ENCODE measurements around the gene DEPDC4.
A peak's percentile ranks its signal among the peaks of the same experiment; 100 is the strongest.
"Not testable (repeated sequence)": the region's sequence is repeated elsewhere in the genome, so short reads cannot be mapped to it uniquely, and the experiment has no call there.

The DEPDC4 gene

DNA sequence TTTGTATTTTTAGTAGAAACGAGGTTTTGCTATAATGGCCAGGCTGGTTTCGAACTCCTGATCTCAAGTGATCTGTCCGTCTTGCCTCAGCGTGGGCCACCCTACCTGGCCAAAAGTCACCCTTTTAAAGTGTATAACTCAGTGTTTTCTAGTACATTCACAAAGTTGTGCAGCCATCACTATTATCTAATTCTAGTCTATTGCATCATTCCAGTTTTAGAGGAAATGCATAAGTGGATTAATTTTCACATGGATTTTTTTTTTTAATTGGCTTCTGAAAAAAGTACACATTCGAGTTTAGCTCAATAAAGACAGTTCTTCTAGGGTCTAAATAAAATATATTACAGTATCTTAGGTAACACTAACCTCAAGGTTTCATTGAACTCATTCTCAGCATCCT lies 3.7 kb downstream of the DEPDC4 start:
- no peak for DNase-seq (ENCODE audit: low read depth)

DNA sequence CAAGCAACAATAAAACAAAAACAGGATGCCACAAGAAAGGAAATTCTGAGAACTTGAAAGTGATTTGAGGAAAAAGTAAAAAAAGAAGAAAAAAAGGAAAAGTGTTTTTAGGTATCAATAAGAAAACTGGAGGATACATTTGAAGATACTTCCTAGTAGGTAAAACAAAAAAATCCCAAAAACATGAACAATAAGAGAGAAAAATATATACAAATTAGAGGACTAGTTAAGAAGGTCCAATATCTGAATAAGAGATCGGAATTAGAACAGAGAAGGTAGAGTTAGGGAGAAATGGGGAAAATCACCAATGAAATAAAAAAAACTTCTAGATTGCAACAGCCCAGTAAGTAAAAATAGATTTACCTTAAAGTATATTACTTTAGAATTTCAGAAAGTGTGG lies 8.8 kb downstream of the DEPDC4 start:
- no peak for DNase-seq (ENCODE audit: low read depth)

DNA sequence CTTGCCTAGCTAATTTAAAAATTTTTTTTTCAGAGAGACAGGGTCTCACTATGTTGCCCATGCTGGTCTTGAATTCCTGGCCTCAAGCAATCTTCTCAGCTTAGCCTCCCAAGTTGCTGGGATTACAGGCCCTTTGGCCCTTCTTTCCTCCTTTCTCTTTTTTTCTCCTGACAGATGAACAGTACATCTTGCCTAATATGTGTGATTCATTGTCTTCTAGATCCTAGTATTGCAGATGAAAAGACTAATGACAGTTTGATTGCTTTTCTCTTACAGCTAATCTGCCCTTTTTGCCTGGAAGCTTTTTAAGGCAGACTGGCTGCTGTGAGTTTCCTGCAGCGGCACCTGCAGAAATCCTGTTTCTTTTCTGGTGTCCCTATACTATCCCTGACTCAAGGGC lies 12.0 kb downstream of the DEPDC4 start:
- DNase-seq (ENCODE audit: low read depth): peak; percentile 25

DNA sequence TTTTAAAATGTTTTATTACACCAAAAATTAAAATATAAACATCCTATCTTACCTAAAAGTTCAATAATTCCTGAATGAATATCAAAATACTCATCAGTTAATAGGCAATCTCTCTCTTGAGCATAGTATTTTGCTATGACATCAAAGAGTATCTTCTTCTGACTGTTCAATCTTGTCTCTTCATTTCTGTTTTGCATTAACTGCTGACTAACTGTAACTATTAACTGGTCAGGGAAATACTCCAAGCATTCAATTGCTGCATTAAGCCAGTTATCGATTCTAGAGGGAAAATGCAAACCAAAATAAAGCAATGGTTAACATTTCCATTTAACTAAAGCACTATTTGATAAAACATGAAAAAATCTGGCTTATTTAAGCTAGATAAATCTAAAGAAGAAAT lies 13.4 kb downstream of the DEPDC4 start:
- no peak for DNase-seq (ENCODE audit: low read depth)

DNA sequence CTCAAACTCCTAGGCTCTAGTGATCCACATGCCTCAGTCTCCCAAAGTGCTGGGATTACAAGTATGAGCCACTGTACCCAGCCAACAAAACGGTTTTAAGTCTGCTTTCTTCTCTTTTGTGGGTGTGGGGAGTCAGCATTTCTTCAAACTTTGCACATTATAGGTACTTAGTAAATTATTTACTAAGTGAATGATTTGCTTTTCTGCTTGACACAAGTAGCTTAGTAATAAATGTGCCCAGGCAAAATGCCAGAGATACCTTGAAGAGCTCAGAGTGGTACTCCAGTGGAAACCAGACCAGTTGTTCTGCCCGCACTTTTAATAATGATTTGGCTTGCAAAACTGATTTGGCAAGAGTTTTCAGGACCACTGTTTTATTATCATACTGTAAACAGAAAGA lies 15.0 kb downstream of the DEPDC4 start:
- no peak for DNase-seq (ENCODE audit: low read depth)

DNA sequence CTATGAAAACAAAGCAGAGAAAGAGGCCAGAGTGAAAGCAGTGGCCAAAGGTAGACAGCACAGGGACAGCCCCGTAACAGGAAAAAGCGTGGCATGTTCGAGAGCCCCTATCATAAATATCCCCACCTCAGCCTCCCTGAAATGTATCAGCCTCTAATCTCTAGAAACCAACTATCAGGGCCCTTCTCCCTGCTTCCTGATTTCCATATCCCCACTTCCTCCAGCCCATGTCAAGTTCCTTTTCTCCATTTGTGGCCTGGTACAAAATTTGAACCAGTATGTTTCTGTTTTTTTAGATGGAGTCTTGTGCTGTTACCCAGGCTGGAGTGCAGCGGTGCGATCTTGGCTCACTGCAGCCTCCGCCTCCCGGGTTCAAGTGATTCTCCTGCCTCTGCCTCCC lies 16.9 kb downstream of the DEPDC4 start:
- DNase-seq (ENCODE audit: low read depth): no peak

DNA sequence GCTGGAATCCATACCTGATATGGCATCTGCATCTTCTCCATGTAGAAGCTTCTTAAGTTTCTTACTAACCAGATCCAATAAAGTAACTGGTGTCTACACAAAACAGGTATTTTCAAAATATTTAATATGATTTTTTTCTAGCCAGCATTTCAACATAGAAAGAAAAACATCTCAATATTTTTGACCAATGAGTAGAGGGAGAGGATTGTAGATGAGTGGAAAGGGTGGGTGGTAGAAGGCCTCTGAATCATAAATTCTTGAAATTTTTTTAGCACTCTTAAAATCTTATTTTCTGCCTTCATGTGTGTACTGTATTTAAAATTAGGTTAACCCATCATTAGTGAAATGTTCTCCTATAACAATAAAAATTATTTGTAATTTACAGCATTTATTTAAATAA lies 18.0 kb downstream of the DEPDC4 start:
- DNase-seq (ENCODE audit: low read depth): peak; percentile 41

DNA sequence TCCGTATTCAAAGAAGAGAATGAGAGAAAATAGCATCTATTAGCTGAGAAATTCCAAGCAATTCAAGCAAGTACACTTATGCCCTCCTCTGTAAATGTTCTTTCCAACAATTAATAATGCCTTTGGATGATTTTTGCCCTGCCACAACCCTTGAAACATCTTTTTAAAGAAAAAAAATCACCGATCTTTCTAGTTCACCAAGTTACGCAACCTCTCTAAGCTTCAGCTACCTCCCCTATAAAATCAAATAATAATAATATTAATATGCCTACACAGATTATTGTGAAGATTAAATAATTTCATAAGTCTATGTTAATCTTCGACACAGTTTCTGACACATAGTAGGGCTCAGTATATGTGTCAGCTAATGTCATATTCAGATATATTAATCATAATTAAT lies 19.1 kb downstream of the DEPDC4 start:
- DNase-seq (ENCODE audit: low read depth): no peak

DNA sequence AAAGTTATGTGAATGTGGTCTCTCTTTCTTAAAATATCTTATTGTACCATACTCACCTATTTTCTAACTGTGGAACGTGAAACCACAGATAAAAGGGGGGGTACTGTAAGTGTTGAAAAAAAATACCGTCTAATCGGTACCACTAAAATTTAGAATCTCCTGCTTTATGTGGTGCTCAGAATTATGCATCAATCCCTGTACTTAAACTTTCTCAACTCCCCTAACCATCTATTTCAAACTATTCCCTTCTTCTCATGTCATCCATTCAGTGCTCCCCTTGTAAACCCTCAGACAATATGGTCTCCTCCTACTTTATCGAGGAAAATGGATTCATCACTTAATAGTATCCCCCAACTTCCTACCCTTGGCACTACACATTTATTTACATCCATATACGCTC lies 23.7 kb downstream of the DEPDC4 start:
- DNase-seq (ENCODE audit: low read depth): no peak

DNA sequence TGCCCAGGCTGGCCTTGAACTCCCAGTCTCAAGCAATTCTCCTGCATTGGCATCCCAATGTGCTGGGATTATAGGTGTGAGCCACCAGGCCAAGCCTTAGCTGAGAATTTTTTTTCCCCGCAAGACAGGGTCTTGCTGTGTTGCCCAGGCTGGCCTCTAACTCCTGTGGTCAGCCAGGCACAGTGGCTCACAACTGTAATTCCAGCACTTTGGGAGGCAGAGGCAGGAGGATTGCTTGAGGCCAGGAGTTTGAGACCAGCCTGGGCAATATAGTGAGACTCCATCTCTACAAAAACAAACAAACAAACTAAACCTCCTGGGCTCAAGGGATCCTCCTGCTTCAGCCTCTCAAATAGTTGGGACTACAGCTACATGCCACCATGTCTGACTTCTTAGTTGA lies 27.3 kb downstream of the DEPDC4 start:
- no peak for DNase-seq (ENCODE audit: low read depth)

DNA sequence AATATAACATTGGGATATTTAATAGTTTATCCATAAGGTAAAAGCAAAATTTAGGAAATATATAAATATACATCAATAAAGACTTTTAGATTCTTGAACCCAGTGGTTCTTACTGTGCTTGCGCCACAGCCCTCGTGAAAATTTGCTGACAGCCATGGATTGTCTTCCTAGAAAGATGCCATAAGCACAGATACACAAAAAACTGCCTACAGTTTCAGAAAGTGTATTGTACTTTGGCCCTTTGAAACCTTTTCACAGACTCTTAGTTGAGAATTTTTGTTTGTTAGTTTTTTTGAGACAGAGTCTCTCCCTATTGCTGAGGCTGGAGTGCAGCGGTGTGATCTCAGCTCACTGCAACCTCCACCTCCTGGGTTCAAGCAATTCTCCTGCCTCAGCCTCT lies 28.1 kb downstream of the DEPDC4 start:
- no peak for DNase-seq (ENCODE audit: low read depth)

DNA sequence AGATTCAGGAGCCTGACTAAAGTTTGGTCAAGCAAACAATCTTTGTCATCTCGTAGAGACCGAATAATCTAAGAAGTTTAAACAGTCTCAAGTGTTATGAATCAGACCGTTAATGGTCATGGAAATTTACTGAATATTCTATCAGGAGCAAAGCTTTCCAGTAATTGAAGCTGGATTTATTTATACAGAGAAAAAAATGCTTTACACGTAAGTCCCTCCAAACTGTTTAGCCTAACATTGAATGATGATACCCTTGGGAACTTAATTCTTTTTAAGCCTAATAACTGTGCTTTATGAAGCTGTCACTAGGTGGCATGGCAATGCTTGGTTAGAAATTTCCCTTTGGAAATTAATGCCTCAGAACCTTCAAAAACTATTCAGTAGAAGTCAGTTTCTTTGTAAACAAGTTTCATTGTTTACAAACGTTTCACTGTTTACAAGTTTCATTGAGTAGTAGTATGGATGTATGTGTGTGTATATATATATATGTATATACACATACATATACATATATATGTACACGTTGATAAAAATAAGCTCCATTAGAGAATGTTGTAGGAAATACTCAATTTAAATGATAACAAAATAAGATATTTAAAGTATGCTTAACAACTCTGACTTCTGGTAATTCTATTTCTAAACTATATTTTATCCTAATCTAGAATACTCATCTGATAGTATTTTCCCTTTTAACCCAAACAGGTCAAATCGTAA lies 32.1 kb downstream of the DEPDC4 start:
- DNase-seq (ENCODE audit: low read depth): peak; percentile 59

DNA sequence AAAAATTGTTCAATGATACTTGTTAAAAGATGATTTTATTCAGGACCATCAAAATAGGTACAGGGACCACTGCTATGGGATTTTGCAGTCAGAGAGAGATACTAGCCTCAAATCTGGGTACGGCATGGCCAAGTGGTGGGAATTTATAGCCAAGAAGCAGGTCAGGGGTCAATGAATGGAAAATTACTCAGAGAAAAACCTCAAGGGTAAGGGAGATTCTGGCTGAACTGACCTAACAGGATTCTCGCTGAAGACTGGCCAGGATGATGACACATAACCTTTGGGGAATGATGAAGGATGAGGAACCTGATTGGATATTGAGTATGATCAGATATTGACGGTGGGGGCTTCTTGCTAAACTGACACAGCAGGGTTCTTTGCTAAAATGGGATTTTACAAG lies 32.7 kb downstream of the DEPDC4 start:
- peak; percentile 36 for DNase-seq (ENCODE audit: low read depth)

DNA sequence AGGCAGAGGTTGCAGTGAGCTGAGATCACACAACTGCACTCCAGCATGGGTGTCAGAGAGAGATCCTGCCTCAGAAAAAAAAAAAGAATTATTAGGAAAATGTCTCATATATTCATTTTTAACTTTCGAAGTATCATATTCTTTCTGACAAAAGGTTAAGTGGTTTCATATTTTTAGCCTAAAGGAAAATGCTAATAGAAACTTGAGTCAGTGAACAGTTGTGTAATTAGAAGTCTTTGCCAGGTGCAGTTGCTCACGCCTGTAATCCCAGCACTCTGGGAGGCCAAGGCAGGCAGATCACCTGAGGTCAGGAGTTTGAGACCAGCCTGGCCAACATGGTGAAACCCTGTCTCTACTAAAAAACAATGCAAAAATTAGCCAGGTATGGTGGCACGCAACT lies 35.0 kb downstream of the DEPDC4 start:
- DNase-seq (ENCODE audit: low read depth): not testable (repeated sequence)

DNA sequence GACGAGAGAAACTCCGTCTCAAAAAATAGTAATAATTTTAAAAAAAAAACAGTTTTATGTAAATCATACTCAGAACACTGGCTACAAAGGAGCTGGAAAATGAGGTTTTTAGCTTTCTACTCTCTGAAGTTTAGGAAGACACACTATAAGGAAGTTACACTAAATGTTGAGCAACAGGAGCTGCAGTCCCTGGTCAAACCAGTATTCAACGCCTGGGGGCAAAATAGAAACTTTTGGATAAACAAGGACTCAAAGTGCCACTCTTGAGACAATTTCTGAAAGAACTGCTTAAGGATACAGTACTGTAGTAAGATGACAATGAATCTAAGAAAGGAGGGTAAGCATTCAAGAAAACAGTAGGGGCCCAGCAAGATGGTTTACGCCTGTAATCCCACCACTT lies 37.0 kb downstream of the DEPDC4 start:
- no peak for DNase-seq (ENCODE audit: low read depth)

DNA sequence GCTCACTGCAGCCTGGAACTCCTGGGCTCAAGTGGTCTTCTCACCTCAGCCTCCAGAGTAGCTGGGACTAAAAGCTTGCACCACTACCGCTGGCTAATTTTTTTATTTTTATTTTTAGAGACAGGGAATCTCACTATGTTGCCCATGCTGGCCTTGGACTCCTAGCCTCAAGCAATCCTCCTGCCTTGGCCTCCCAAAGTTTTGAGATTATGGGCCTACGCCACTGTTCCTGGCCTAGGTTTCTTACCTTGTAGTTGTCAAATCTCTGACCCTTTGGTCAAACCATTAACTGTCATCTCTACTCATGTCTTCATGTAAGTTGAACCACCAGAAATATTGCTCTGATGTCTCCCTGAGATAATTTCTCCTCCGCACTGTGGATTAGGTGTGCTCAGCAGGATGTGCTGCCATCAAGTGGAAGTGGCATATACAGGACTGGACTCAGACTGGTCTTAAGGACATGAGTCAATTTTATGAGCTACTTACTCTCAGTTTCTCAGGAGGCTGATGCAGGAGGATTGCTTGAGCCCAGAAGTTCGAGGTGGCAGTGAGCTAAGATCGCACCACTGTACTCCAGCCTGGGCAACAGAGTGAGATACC lies 37.7 kb downstream of the DEPDC4 start:
- peak; percentile 20 for DNase-seq (ENCODE audit: low read depth)

DNA sequence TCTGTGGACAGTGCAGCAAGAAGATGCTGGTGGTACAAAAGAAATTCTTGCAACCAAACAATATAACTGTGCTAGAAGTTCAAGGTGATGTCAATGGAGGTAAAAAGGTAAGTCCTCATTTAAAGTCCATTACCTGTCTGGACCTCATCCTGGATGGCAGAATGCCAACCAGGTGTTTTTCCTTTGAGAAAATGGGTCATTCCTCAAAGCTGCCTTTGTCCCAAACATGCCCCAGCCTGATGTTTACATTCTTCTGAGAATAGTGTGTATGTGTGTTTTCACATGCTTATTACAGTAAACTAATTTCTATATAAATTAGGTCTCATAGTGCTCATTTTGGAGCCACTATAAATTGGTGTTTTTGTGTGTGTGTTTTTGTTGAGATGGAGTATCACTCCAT lies 41.4 kb downstream of the DEPDC4 start:
- DNase-seq (ENCODE audit: low read depth): no peak

DNA sequence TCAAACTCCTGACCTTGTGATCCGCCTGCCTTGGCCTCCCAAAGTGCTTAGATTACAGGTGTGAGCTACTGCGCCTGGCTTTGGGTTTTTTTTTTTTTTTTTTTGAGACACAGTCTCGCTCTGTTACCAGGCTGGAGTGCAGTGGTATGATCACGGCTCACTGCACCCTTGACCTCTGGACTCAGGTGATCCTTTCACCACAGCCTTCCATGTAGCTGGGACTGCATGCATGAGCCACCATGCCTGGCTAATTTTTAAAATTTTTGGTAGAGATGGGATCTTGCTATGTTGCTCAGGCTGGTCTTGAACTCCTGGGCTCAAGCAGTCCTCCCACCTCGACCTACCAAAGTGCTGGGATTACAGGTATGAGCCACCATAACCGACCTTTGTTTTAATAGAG lies 44.7 kb downstream of the DEPDC4 start:
- DNase-seq (ENCODE audit: low read depth): not testable (repeated sequence)

DNA sequence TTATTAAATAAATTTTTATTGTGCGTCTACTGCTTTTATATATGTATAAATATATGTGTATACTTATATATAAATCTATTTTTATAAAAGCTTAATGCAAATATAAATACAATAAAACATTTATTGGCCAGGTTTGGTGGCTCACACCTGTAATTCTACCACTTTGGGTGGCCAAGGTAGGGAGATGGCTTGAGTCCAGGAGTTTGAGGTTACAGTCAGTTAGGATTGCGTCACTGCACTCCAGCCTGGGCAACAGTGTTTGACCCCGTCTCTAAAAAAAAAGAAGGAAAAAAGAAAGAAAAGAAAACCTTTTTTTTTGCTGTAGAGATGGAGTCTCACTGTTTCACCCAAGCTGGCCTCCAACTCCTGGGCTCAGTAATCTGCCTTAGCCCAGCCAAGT lies 45.4 kb downstream of the DEPDC4 start:
- no peak for DNase-seq (ENCODE audit: low read depth)

DNA sequence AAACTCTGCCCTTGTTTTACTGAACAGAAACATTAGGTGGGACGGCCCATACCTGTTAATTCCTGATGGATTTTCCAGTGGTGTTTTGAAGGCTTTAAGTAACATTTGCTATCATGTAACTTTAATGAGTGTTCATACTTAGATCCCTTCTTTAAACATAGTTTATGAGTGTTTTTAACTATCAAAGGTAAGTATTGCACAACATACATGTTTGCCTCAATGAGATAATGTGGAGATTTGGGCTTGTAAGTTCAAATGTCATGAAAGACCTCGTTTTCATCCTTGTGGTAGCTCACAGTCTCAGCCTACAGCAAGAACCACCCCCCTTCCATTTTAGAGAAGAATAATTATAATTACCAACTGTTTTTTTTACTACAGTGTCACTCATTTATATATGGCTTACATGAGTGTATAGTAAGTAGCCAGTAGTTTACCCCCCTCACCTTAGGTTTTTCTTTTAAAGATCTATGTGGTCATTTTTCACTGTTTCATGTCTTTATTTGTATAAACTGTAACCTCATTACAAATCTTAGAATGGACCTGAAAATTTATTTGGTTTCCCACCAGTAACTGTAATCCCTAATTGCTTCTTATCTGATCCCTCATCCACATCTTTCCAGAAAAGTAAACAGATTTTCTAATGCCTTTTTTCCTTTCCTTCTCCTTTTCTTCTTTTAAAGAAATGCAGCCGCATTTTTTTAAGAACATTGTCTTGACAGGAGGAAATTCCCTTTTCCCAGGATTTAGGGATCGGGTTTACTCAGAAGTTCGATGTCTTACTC lies 47.4 kb downstream of the DEPDC4 start:
- DNase-seq (ENCODE audit: low read depth): no peak

DNA sequence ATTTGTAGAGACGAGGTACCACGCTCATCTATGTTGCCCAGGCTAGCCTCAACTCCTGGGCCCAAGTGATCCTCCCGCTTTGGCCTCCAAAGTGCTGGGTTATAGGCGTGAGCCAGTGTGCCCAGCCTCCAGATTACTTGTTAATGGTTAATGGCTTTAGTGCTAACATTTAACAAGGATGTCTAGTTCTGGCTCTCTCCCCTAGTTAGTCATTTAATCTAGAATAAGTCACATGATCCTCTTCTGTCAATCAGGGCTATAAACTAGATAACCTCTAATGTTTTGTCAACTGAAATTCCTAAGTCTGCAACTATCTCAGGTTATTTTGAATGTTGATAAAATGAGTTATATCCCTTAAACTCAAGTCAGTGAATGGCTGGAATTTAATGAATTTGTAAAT lies 50.5 kb downstream of the DEPDC4 start:
- DNase-seq (ENCODE audit: low read depth): no peak

DNA sequence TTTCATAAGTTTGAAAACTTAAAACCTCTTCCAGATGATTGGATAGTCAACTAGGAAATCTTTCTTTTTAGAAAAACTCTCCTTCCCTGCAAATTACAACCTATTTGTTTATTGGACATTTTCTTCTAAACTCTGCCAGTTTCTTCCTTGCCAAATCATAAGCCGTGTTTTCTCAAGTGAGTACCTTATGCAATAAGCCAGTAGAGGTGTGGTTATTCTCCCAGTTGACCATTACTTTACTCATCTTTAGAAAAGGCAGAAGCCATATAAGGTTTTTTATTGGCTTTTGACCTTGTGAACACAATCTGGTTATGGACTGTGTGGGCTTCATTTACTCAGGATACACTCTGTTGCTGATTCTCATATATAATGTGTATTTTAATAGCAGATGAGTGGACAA lies 51.7 kb downstream of the DEPDC4 start:
- peak; percentile 29 for DNase-seq (ENCODE audit: low read depth)

DNA sequence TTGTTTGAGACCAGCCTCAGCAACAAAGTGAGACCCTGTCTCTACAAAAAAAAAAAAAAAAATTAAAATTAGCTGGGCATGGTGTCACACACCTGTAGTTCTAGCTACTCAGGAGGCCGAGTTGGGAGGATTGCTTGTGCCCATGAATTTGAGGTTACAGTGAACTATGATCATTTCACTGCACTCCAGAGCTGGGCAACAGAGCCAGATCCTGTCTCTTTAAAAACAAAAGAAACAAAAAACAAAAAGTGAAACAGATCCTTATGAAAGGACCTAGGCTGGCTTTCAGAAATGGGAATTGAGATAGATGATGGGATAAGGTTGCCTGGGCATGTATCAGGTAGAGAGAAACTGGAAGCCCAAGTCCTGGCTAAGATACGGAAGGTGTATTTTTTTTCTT lies 52.4 kb downstream of the DEPDC4 start:
- no peak for DNase-seq (ENCODE audit: low read depth)

Data from iris pigment epithelial cell (primary cell).